Right cardiac atrium (tissue), 5 donors: ENCODE measurements around the gene CYP26A1. TPM values are rescaled to one million over a fixed set of nuclear protein-coding genes. Genes with fewer than 3 reads are reported as not detected.

ENCODE experiments used
- ATAC-seq, 2 donors: fragments of 200-7000 bp; cut with Tn5 transposase; one replicate each; pipeline versions ENCODE4 v1.8.0 to v1.9.1; 2020; ENCODE audit warnings: moderate library complexity in 2 of 2, mild to moderate bottlenecking in 1 of 2
- DNase-seq, 3 donors: peaks; one replicate each; pipeline ENCODE4 v3.0.0-alpha.2; 2020
- H3K27ac ChIP-seq: one replicate; pipeline ENCODE4 v1.5.1; 2013; ENCODE audit warnings: mild to moderate bottlenecking, low read length, control low read depth, moderate library complexity
- H3K27me3 ChIP-seq: one replicate; pipeline ENCODE4 v1.6.1; 2013; ENCODE audit not compliant: control insufficient read depth, insufficient read depth
- H3K4me1 ChIP-seq: one replicate; pipeline ENCODE4 v1.6.1; 2013; ENCODE audit warnings: low read length; ENCODE audit not compliant: control insufficient read depth, insufficient read depth
- H3K4me3 ChIP-seq: one replicate; pipeline ENCODE4 v1.5.1; 2013; ENCODE audit warnings: low read length, control low read depth
- H3K9me3 ChIP-seq: one replicate; pipeline ENCODE4 v1.6.1; 2013; ENCODE audit warnings: low read length; ENCODE audit not compliant: control insufficient read depth
- WGBS: extraction: QIAGEN DNeasy Blood & Tissue Kit; methylation state at CpG from one replicate; pipeline ENCODE4 v1.1.7; 2013; 5-methylcytosine and 5-hydroxymethylcytosine counted together
- intact Hi-C, 4 donors: fragments of 100-400 bp; cut with DNase I; formaldehyde crosslinking; loops; one replicate each; pipeline versions ENCODE4 v1.11.0 to v1.14.0; 2022 to 2023
- polyA plus RNA-seq: library from polyadenylated mRNA; stranded (reverse); fragments of 200-250 nt; gene quantifications from one replicate; pipeline ENCODE4 v1.2.3, GENCODE V29; 2013
- total RNA-seq, 4 donors: library from RNA; stranded (reverse); fragmentation: NEBNext Ultra II Directional; extraction: Animal tissue kit (Norgen Biotek cat#: 25700); gene quantifications; one replicate each; pipeline ENCODE4 v1.2.1, GENCODE V29; 2021
- donor health status: healthy with polysubstance abuse.
- donor health status: DM: no; HTN: yes; CAD: no.
- donor health status: DM: no; HTN: no; CAD: no.
- donor health status: DM: no; HTN: yes; CAD: no; lungs with severe emphysema.
- donor health status: DM: yes; HTN: yes; CAD: no.

The CYP26A1 gene
- total and polyA plus RNA-seq, 5 donors = not detected

DNA sequence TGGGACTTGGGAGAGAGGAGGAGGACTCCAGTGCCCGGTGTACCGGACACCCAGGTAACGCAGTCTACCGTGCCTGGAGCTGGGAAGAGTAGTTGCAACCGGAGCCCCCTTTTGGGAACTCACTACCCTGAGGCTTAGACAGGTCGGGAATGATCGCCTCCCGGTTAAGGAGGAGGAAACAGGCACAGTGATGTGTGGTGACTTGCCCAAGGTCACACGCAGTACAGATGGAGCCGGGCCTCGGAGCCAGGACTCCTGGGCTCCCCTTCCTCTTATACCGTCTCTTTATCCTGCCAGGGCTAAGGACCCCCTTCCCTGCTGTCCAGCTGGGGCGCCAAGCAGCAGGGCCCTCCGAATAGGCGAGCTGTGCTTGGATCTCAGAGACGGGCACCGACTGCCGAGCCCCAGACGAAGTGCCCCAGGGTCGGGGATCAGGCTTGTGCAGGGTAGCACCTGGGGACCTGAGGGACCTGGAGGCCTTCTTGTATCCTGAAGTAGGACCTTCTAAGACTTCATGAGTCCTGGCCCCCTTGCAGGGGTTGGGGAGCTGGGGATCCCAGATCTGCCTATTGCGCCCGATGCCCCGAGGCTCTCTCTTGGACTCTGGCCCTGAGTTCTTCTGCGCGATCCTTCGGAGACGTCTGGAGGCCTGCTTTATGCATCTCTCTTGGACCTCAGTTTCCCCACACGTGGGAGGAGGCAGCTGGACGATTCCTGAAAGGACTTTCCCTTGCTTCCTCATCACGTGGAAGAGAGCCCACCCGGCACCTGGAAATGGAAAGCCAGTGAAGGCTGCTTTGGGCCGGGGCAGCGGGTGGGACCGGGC is 767 bp upstream of the CYP26A1 start:
- no peaks in the 10 kb centered on the region for H3K27me3 ChIP-seq
- peak overlapping the region; percentile 55 for H3K4me3 ChIP-seq
- WGBS = 4% methylated on average over 34 of the region's 34 CpGs
- H3K9me3 ChIP-seq = no peaks in the 10 kb centered on the region
- DNase-seq (peak in 1 of 3 donors; percentile 32), ATAC-seq (peak in 1 of 2 donors; percentile 18)
- H3K4me1 ChIP-seq = peaks cover 5% of the 10 kb centered on the region
- intact Hi-C loops = no loop called here
- H3K27ac ChIP-seq = no peak overlapping the region

DNA sequence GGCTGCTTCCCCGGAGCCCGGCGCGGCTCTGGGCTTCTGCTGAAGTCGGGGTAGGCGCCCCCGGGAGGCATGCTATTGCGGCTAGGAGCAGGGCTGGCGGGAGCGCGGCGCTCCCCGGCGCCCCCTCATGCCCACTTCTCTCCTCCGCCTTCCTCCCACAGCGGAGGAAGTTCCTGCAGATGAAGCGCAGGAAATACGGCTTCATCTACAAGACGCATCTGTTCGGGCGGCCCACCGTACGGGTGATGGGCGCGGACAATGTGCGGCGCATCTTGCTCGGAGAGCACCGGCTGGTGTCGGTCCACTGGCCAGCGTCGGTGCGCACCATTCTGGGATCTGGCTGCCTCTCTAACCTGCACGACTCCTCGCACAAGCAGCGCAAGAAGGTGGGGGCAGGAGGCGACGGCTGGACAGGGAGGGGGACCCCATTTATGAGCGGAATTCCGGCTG is 479 bp downstream of the CYP26A1 start:
- intact Hi-C loops = no loop called here
- 1% methylated on average over 40 of the region's 40 CpGs for WGBS

GRCh38 chr10:93074597-93075368 is 1.1 kb downstream of the CYP26A1 start:
- Histone ChIP-seq H3K4me3 (no peak overlapping the region), H3K27me3 (no peaks in the 10 kb centered on the region)
- no peak for ATAC-seq

More for the DNA sequence above, 479 bp downstream of the CYP26A1 start:
- Histone ChIP-seq H3K27ac (no peak overlapping the region), H3K27me3 (no peaks in the 10 kb centered on the region), H3K9me3 (no peaks in the 10 kb centered on the region), H3K4me1 (peaks cover 5% of the 10 kb centered on the region), H3K4me3 (peak overlapping the region; percentile 47)
- DNase-seq (peak in 1 of 3 donors; percentile 38), ATAC-seq (no peak)

GRCh38 chr10:93075369-93076221 is 1.9 kb downstream of the CYP26A1 start:
- Histone ChIP-seq H3K4me1 (peaks cover 5% of the 10 kb centered on the region), H3K4me3 (no peak overlapping the region), H3K9me3 (no peaks in the 10 kb centered on the region), H3K27me3 (no peaks in the 10 kb centered on the region), H3K27ac (no peak overlapping the region)
- intact Hi-C loops = no loop called here
- 25% methylated on average over 25 of the region's 25 CpGs for WGBS
- ATAC-seq = no peak
- no peak for DNase-seq

More at GRCh38 chr10:93074597-93075368, 1.1 kb downstream of the CYP26A1 start:
- H3K27ac ChIP-seq = no peak overlapping the region
- intact Hi-C loops = no loop called here
- no peaks in the 10 kb centered on the region for H3K9me3 ChIP-seq
- peaks cover 5% of the 10 kb centered on the region for H3K4me1 ChIP-seq
- 2% methylated on average over 67 of the region's 67 CpGs for WGBS
- peak in 2 of 3 donors; percentile 35 to 45 for DNase-seq

GRCh38 chr10:93076871-93077270 is 3.2 kb downstream of the CYP26A1 start:
- intact Hi-C loops = no loop called here

DNA sequence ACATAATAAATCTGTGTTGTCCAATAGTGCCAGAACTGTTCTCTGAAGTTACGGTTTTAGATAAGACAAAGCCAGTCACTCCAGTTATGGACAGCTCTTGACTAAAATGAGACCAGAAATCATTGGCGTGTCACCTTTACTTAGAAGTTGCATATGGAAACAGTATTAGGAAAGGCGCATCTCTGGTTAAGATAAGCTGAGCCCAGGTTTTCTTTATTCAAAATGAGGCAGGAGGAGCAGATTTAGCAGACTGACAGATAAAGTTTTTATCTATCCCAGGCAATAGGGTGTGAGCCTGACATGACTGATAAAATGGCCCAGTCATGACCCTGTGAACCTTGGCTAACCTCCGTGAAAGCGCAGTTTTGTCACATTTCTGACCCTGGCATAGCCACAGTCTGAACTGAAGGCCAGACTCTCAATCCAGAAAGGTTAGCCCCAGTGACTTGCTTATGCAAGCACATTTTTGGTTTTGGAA is 4.2 kb downstream of the CYP26A1 start:
- no peaks in the 10 kb centered on the region for H3K27me3 ChIP-seq
- no peak for DNase-seq
- H3K4me3 ChIP-seq = no peak overlapping the region
- peaks cover 5% of the 10 kb centered on the region for H3K4me1 ChIP-seq
- H3K27ac ChIP-seq = no peak overlapping the region
- ATAC-seq = no peak
- intact Hi-C loops = no loop called here
- 68% methylated on average over 5 of the region's 5 CpGs for WGBS
- no peaks in the 10 kb centered on the region for H3K9me3 ChIP-seq

More at GRCh38 chr10:93076871-93077270, 3.2 kb downstream of the CYP26A1 start:
- Histone ChIP-seq H3K4me1 (peaks cover 5% of the 10 kb centered on the region), H3K9me3 (no peaks in the 10 kb centered on the region), H3K27ac (no peak overlapping the region), H3K27me3 (no peaks in the 10 kb centered on the region), H3K4me3 (no peak overlapping the region)
- ATAC-seq = no peak
- 59% methylated on average over 2 of the region's 2 CpGs for WGBS
- no peak for DNase-seq

- Histone ChIP-seq H3K4me1 (no peaks in the 10 kb centered on the region), H3K27ac (no peak overlapping the region), H3K9me3 (no peaks in the 10 kb centered on the region), H3K4me3 (no peak overlapping the region), H3K27me3 (no peaks in the 10 kb centered on the region)
- ATAC-seq = no peak
- intact Hi-C loops = loop anchor here (2.0 to 10.0 kb wide), 5 partner anchors 205 to 272 kb away; no protein-coding TSS in a partner anchor
- WGBS = 61% methylated on average over 9 of the region's 9 CpGs
- peak in 1 of 3 donors; percentile 31 for DNase-seq
These were observed 6.1 kb downstream of the CYP26A1 start for GRCh38 chr10:93079663-93080349.

- H3K4me3 ChIP-seq = no peak overlapping the region
- no peaks in the 10 kb centered on the region for H3K4me1 ChIP-seq
- no peak overlapping the region for H3K27ac ChIP-seq
- DNase-seq = peak in 2 of 3 donors; percentile 57 to 77
- peak; percentile 66 to 75 for ATAC-seq
- intact Hi-C loops = loop anchor here (2.0 to 10.0 kb wide), 5 partner anchors 204 to 272 kb away; no protein-coding TSS in a partner anchor
- 56% methylated on average over 22 of the region's 22 CpGs for WGBS
- no peaks in the 10 kb centered on the region for H3K27me3 ChIP-seq
- no peaks in the 10 kb centered on the region for H3K9me3 ChIP-seq
These were observed 6.8 kb downstream of the CYP26A1 start for GRCh38 chr10:93080350-93081046.

GRCh38 chr10:93081318-93081717 is 7.6 kb downstream of the CYP26A1 start:
- Histone ChIP-seq H3K4me1 (no peaks in the 10 kb centered on the region), H3K4me3 (no peak overlapping the region), H3K27ac (no peak overlapping the region), H3K27me3 (no peaks in the 10 kb centered on the region), H3K9me3 (no peaks in the 10 kb centered on the region)
- intact Hi-C loops = loop anchor here (2.0 to 10.0 kb wide), 5 partner anchors 203 to 271 kb away; no protein-coding TSS in a partner anchor
- ATAC-seq = peak in 1 of 2 donors; percentile 11
- 61% methylated on average over 3 of the region's 3 CpGs for WGBS
- DNase-seq = no peak
